GM13977 (cell line): ENCODE data around the gene BRD2.

Experiments used
- DNase-seq: peaks from one replicate; pipeline ENCODE4 v3.0.0; 2012; ENCODE audit warnings: low spot score
- in situ Hi-C: fragments of 300-500 bp; cut with MboI; formaldehyde crosslinking; loops from one replicate; pipeline ENCODE4 v1.12.0; 2022; ENCODE audit warnings: low sequenced_read_pairs, low pct_unique_long_range_greater_than_20kb, mixed read lengths, inconsistent platforms; ENCODE audit not compliant: unreplicated experiment
- TF ChIP-seq, protein P1 (sequence below): IDR thresholded peaks from 2 replicates; pipeline ENCODE4 v1.5.1; 2012; ENCODE audit warnings: mild to moderate bottlenecking, control low read depth; ENCODE audit not compliant: insufficient read depth; ENCODE audit errors: extremely low read depth, missing control alignments

BRD2 gene

DNA sequence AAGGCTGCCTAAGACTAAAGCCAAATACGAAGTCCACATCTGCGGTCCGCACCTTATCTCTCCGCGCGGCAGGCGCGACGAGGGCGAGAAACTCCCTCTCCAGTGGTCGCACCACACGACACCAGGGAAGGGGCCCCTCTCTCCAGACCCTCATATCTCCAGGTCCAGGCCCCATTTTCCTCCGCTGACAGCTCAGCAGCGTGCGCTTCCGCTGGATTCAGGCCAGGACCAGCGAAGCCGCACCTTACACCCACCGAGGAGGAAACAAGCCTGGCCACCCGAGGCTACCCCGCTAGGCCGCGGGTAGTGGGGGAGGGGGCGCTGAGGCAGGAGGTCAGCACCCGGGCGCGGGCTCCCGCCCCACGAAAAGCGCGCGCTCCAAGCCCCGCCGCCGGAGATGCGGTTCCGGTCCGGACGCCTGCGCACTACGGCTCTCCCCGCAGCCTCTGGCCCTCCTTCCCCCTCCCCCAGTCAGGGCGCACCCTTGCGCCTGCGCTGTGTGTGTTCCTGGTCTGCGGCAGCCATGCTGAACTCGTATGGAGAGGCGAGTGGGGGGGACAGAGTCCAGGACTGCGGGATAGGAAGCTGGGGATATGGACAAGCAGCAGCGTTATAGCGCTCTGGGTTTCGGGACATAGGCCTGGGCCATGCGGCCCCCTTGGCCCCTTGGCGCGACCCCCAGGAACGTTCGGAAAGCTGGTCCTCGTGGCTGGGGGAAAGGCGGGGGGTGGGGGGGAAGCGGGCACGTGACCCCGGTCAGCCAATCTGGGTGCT is at the start of gene BRD2:
Gene BRD2 (plus strand): TSS at position 502 of the 774 bp plus-strand sequence. CDS start 4,305 bp downstream, outside the sequence.
- DNase-seq: peak; percentile 89
- in situ Hi-C loops: no loop called here
- TF ChIP-seq, protein P1, sequence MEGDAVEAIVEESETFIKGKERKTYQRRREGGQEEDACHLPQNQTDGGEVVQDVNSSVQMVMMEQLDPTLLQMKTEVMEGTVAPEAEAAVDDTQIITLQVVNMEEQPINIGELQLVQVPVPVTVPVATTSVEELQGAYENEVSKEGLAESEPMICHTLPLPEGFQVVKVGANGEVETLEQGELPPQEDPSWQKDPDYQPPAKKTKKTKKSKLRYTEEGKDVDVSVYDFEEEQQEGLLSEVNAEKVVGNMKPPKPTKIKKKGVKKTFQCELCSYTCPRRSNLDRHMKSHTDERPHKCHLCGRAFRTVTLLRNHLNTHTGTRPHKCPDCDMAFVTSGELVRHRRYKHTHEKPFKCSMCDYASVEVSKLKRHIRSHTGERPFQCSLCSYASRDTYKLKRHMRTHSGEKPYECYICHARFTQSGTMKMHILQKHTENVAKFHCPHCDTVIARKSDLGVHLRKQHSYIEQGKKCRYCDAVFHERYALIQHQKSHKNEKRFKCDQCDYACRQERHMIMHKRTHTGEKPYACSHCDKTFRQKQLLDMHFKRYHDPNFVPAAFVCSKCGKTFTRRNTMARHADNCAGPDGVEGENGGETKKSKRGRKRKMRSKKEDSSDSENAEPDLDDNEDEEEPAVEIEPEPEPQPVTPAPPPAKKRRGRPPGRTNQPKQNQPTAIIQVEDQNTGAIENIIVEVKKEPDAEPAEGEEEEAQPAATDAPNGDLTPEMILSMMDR: no peak

DNA sequence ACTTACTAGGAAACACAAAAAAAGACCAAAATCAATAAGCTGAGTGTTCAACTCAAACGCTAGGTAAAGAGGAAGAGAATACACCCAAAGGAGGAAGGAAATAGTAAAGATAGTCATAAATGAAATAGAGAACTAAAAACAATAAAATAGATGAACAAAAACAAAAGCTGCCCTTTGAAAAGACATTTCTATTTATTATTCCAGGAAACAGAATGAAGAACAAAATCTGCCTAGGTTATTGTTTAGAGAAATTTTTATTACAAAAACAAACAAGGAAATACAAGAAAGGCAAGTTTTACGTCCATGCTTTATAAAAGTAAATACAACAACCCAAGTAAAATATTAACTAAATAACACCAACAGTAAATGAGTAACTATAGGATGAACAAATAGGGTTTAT is 47.7 kb upstream of the BRD2 start:
- in situ Hi-C loops: no loop called here
- no peak for DNase-seq
- TF ChIP-seq, protein P1: no peak

- in situ Hi-C loops: no loop called here
- TF ChIP-seq, protein P1: no peak
- no peak for DNase-seq
Measured at GRCh38 chr6:32922083-32922482, 46.3 kb upstream of the BRD2 start.

DNA sequence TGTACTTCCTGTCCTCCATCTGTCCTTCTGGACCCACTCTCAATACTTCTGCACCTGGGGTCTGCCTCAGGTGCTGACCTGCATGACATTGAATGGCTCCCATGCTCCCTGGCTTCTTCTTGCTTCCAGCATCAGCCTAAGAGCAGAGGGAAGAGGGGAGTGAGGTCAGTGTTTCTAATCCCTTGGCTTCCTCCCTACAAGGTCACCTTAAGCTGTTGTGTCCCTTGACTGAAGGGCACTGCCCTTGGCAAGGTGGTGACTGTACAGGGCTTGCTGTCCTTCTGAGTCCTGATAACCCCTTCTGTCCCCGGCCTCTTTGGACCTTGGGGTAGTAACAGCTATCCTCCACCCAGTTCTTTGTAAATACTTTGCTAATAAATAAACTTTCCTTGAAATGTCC is 37.2 kb upstream of the BRD2 start:
- in situ Hi-C loops: no loop called here
- DNase-seq: no peak
- TF ChIP-seq, protein P1: no peak

DNA sequence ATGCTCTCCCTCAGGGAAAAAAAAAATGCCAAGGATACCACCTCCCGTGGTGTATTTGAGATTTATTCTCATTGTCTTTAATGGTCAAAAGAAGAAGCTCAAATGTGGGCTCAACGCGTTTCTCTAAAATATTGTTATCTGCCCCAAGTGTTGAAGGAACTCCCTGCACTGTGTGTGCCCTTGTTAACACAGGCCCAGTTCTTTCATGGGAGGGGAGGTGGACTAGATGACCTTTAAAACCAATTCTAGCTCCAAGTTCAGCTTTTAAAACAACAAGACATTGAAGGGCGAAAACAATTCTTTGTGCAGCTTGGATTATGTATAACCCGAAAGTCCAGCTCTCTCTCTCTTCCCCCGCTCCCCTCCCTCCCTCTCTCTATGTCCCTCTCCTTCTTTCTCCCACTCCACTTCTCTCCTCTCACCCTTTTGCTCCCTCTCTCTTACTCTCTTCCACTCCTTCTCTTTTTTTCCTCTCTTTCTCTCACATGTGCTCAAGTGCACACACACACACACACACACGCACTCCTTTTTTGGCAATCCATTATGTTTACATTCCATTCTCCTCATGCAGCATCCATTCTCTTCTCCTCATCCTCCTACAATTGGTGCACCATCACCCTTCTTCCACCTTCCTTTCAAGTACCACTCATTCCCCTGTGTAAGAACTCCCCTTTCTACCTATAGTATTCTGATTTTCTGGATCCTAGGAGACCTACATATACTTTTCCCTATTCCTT is 36.1 kb upstream of the BRD2 start:
- TF ChIP-seq, protein P1: no peak
- DNase-seq: no peak
- in situ Hi-C loops: no loop called here

DNA sequence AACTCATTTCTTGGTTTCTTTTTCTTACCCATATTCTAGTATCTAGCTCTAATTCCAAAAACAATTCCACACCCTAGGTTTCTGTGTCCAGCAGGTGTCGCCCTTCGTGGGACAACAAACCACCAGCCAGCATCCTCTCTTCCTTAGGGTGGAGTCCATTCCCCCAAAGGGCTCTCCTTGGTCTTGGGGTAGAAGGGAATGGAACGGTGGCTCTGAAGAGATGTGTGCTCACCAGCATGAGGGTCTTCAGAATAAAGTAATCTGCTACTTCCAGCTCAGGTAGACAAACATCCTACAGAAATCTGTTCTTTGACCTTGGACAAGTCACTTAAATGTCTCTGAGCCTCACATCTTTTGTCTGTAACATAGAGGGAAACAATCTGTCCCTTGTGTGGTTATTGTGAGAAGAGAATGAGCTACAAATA is 34.7 kb upstream of the BRD2 start:
- DNase-seq: no peak
- TF ChIP-seq, protein P1: peak; percentile 79
- in situ Hi-C loops: no loop called here
